ENCODE data around the gene GAS2L2. TPM values are rescaled to one million over a fixed set of nuclear protein-coding genes. Genes with fewer than 3 reads are reported as not detected.
"Not testable (repeated sequence)": the region's sequence is repeated elsewhere in the genome, so short reads cannot be mapped to it uniquely, and the experiment has no call there.

Gene GAS2L2
- total and polyA plus RNA-seq, 2 experiments from 2014 or later = 0.06 TPM; not detected in 1

DNA sequence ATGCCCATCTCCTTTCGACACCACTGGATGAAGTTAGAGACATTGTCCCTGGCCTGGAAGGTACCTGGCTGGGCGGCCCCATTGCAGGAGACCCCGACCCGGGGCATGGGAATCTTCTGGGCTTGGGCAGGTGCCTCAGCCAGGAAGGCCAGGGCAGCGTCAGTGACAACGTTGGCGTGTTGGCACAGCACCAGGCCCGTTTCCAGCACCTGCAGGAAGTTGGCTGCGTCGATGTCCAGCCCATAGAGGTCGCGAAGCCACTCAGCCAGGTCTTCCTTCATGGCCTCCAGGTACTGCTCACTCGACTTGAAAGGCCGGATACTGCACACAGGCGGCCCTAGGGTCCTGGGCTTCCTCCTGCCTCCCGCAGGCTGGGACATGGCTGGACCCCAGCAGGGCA is 568 bp downstream of the GAS2L2 start:
- no peak for ATAC-seq
- Histone ChIP-seq H3K9me2 (ENCODE audit: insufficient read depth) (no peaks in the 10 kb centered on the region), H4K20me1 (replicated peaks; ENCODE audit: insufficient read depth) (no peaks in the 10 kb centered on the region), H3K4me1 (ENCODE audit: insufficient read depth) (peaks cover 6% of the 10 kb centered on the region; the same call in 1 of the 2 replicates), H3K36me3 (ENCODE audit: insufficient read depth) (no peaks in the 10 kb centered on the region), H3K27ac (ENCODE audit: low read depth) (no peak overlapping the region), H3F3A (replicated peaks; ENCODE audit: low read depth) (no peaks in the 10 kb centered on the region), H3K79me2 (replicated peaks; ENCODE audit: insufficient read depth) (no peaks in the 10 kb centered on the region), H3K4me2 (no peak overlapping the region), H3K27me3 (ENCODE audit: insufficient read depth) (peaks cover 24% of the 10 kb centered on the region), H2AFZ (no peak overlapping the region), H3K4me3 (no peak overlapping the region)
- no peaks in the 10 kb centered on the region for H3K9me3 Mint-ChIP-seq
- peaks cover 31% of the 10 kb centered on the region for H3K4me1 Mint-ChIP-seq
- no peaks in the 10 kb centered on the region for H3K36me3 Mint-ChIP-seq (ENCODE audit: low read depth)
- H3K27me3 Mint-ChIP-seq (ENCODE audit: insufficient read depth, low read depth, poor library complexity) = peaks cover 33% of the 10 kb centered on the region
- no peak overlapping the region for H3K27ac Mint-ChIP-seq
- DNase-seq (ENCODE audit: low spot score) = no peak
- H3K4me3 Mint-ChIP-seq = no peak overlapping the region
- TF ChIP-seq, protein P1, sequence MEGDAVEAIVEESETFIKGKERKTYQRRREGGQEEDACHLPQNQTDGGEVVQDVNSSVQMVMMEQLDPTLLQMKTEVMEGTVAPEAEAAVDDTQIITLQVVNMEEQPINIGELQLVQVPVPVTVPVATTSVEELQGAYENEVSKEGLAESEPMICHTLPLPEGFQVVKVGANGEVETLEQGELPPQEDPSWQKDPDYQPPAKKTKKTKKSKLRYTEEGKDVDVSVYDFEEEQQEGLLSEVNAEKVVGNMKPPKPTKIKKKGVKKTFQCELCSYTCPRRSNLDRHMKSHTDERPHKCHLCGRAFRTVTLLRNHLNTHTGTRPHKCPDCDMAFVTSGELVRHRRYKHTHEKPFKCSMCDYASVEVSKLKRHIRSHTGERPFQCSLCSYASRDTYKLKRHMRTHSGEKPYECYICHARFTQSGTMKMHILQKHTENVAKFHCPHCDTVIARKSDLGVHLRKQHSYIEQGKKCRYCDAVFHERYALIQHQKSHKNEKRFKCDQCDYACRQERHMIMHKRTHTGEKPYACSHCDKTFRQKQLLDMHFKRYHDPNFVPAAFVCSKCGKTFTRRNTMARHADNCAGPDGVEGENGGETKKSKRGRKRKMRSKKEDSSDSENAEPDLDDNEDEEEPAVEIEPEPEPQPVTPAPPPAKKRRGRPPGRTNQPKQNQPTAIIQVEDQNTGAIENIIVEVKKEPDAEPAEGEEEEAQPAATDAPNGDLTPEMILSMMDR (conservative IDR thresholded peaks at IDR 0.05; ENCODE audit: low read depth in 2 of 2) = no peak

DNA sequence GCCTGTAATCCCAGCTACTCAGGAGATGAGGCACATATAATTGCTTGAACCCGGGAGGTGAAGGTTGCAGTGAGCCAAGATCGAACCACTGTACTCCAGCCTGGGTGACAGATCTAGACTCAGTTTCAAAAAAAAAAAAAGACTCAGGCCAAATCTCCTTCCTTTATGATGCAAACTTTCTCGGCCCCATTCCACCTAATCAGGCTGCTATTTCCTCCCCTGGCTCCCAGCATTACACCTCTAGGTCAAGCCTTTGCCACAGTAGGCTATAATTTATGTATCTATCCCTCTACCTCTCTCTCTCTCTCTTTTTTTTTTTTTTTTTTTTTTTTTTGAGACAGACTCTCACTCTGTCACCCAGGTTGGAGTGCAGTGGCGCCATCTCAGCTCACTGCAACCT is 1.5 kb downstream of the GAS2L2 start:
- ATAC-seq; H3K27ac ChIP-seq (ENCODE audit: low read depth); H3K36me3 ChIP-seq (ENCODE audit: insufficient read depth); H3K79me2 ChIP-seq (replicated peaks; ENCODE audit: insufficient read depth); H3K4me3 ChIP-seq; DNase-seq (ENCODE audit: low spot score); H3F3A ChIP-seq (replicated peaks; ENCODE audit: low read depth); H3K4me1 ChIP-seq (ENCODE audit: insufficient read depth); H3K27ac Mint-ChIP-seq; H4K20me1 ChIP-seq (replicated peaks; ENCODE audit: insufficient read depth); H3K4me2 ChIP-seq; H3K36me3 Mint-ChIP-seq (ENCODE audit: low read depth); H3K4me3 Mint-ChIP-seq; H2AFZ ChIP-seq; H3K9me2 ChIP-seq (ENCODE audit: insufficient read depth); H3K9me3 Mint-ChIP-seq: not testable (repeated sequence)
- H3K27me3 Mint-ChIP-seq (ENCODE audit: insufficient read depth, low read depth, poor library complexity) = peaks cover 35% of the 10 kb centered on the region
- peaks cover 31% of the 10 kb centered on the region for H3K4me1 Mint-ChIP-seq
- peaks cover 24% of the 10 kb centered on the region for H3K27me3 ChIP-seq (ENCODE audit: insufficient read depth)

DNA sequence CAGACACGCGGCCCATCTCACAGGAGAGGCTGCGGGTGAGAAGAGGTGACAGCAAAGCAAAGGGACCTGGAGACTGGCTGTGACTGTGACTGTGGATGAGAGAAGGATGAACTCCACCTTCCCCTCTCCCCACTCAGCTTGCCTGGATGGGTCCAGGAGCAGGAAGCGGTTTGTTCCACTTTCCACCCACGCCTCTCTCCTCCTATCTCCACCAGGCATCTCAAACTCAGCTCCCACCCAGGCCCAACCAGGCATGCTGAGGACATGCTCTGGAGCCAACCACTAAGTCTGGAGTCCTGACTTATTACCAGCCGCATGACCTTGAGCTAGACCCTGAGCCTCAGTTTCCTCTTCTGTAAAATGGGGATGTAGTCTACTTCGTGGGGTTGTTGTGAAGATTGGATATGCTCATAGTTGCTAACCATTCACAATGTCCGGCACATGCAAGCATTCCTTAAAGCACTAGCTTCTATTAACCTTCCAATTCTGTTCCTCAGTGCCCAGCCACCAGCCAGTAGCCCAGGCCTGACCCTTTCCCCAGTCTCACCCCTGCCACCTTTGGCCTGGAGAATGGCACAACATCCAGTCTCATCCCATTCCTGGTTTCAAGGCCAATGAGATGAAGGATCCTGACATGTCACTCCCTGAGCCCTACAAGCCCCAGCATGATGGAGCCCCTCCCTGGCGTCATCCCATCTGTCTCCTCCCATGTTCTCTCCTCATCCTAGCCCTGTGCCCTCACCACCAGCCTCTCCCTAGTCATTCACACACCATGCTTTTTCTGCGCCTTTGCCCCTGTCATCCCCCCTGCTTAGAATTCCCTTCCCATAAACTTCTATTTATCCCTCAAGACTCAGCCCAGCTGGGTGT is 2.3 kb downstream of the GAS2L2 start:
- Mint-ChIP-seq H3K4me3 (peak overlapping the region; percentile 64), H3K27ac (no peak overlapping the region), H3K4me1 (peaks cover 31% of the 10 kb centered on the region), H3K27me3 (ENCODE audit: insufficient read depth, low read depth, poor library complexity) (peaks cover 36% of the 10 kb centered on the region), H3K36me3 (ENCODE audit: low read depth) (no peaks in the 10 kb centered on the region), H3K9me3 (no peaks in the 10 kb centered on the region)
- H3K36me3 ChIP-seq (ENCODE audit: insufficient read depth) = no peaks in the 10 kb centered on the region
- ATAC-seq (no peak; the same call in 2 of the 3 replicates), DNase-seq (ENCODE audit: low spot score) (no peak)
- peak overlapping the region; percentile 97 for H2AFZ ChIP-seq
- H3F3A ChIP-seq (replicated peaks; ENCODE audit: low read depth) = no peaks in the 10 kb centered on the region
- H4K20me1 ChIP-seq (replicated peaks; ENCODE audit: insufficient read depth) = no peaks in the 10 kb centered on the region
- H3K27me3 ChIP-seq (ENCODE audit: insufficient read depth) = peaks cover 24% of the 10 kb centered on the region
- H3K4me3 ChIP-seq = peak overlapping the region; percentile 59
- peaks cover 6% of the 10 kb centered on the region; the same call in 1 of the 2 replicates for H3K4me1 ChIP-seq (ENCODE audit: insufficient read depth)
- no peak overlapping the region for H3K27ac ChIP-seq (ENCODE audit: low read depth)
- peak overlapping the region; percentile 89 for H3K4me2 ChIP-seq
- H3K9me2 ChIP-seq (ENCODE audit: insufficient read depth) = no peaks in the 10 kb centered on the region
- H3K79me2 ChIP-seq (replicated peaks; ENCODE audit: insufficient read depth) = no peaks in the 10 kb centered on the region
- no peak for TF ChIP-seq EZH2phosphoT487 (IDR thresholded peaks at IDR 0.05; ENCODE audit: unreplicated experiment)
- TF ChIP-seq EZH2 (IDR thresholded peaks at IDR 0.05; ENCODE audit: low read depth, unreplicated experiment) = no peak
- no peak for TF ChIP-seq NANOG (IDR thresholded peaks at IDR 0.05; ENCODE audit: borderline replicate concordance)
- TF ChIP-seq CREB1 (CRISPR knock-in tag; IDR thresholded peaks at IDR 0.05; ENCODE audit: low read depth) = no peak
- TF ChIP-seq, protein P2, sequence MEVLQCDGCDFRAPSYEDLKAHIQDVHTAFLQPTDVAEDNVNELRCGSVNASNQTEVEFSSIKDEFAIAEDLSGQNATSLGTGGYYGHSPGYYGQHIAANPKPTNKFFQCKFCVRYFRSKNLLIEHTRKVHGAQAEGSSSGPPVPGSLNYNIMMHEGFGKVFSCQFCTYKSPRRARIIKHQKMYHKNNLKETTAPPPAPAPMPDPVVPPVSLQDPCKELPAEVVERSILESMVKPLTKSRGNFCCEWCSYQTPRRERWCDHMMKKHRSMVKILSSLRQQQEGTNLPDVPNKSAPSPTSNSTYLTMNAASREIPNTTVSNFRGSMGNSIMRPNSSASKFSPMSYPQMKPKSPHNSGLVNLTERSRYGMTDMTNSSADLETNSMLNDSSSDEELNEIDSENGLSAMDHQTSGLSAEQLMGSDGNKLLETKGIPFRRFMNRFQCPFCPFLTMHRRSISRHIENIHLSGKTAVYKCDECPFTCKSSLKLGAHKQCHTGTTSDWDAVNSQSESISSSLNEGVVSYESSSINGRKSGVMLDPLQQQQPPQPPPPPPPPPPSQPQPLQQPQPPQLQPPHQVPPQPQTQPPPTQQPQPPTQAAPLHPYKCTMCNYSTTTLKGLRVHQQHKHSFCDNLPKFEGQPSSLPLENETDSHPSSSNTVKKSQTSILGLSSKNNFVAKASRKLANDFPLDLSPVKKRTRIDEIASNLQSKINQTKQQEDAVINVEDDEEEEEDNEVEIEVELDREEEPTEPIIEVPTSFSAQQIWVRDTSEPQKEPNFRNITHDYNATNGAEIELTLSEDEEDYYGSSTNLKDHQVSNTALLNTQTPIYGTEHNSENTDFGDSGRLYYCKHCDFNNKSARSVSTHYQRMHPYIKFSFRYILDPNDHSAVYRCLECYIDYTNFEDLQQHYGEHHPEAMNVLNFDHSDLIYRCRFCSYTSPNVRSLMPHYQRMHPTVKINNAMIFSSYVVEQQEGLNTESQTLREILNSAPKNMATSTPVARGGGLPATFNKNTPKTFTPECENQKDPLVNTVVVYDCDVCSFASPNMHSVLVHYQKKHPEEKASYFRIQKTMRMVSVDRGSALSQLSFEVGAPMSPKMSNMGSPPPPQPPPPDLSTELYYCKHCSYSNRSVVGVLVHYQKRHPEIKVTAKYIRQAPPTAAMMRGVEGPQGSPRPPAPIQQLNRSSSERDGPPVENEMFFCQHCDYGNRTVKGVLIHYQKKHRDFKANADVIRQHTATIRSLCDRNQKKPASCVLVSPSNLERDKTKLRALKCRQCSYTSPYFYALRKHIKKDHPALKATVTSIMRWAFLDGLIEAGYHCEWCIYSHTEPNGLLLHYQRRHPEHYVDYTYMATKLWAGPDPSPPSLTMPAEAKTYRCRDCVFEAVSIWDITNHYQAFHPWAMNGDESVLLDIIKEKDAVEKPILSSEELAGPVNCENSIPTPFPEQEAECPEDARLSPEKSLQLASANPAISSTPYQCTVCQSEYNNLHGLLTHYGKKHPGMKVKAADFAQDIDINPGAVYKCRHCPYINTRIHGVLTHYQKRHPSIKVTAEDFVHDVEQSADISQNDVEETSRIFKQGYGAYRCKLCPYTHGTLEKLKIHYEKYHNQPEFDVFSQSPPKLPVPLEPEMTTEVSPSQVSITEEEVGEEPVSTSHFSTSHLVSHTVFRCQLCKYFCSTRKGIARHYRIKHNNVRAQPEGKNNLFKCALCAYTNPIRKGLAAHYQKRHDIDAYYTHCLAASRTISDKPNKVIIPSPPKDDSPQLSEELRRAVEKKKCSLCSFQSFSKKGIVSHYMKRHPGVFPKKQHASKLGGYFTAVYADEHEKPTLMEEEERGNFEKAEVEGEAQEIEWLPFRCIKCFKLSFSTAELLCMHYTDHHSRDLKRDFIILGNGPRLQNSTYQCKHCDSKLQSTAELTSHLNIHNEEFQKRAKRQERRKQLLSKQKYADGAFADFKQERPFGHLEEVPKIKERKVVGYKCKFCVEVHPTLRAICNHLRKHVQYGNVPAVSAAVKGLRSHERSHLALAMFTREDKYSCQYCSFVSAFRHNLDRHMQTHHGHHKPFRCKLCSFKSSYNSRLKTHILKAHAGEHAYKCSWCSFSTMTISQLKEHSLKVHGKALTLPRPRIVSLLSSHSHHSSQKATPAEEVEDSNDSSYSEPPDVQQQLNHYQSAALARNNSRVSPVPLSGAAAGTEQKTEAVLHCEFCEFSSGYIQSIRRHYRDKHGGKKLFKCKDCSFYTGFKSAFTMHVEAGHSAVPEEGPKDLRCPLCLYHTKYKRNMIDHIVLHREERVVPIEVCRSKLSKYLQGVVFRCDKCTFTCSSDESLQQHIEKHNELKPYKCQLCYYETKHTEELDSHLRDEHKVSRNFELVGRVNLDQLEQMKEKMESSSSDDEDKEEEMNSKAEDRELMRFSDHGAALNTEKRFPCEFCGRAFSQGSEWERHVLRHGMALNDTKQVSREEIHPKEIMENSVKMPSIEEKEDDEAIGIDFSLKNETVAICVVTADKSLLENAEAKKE (CRISPR knock-in tag; IDR thresholded peaks at IDR 0.05) = no peak

Data from GM23338 (cell line).